ENCODE data around the gene PCMT1.

The PCMT1 gene

GRCh38 chr6:149856256-149856994 lies 106.9 kb downstream of the PCMT1 start:
- no peak for DNase-seq

- DNase-seq, result no peak
Measured at GRCh38 chr6:149857541-149857940, 108.0 kb downstream of the PCMT1 start.

- DNase-seq, result no peak
Measured at GRCh38 chr6:149859368-149859767, 109.8 kb downstream of the PCMT1 start.

GRCh38 chr6:149859938-149860337 lies 110.4 kb downstream of the PCMT1 start:
- DNase-seq, result no peak

- no peak for DNase-seq
Measured at GRCh38 chr6:149860513-149860833, 110.9 kb downstream of the PCMT1 start.
